ENCODE measurements around the gene OR13A1. TPM values are rescaled to one million over a fixed set of nuclear protein-coding genes. Genes with fewer than 3 reads are reported as not detected.
"Not testable (repeated sequence)": the region's sequence is repeated elsewhere in the genome, so short reads cannot be mapped to it uniquely, and the experiment has no call there.

The OR13A1 gene
- total RNA-seq, 1 donor, result not detected

DNA sequence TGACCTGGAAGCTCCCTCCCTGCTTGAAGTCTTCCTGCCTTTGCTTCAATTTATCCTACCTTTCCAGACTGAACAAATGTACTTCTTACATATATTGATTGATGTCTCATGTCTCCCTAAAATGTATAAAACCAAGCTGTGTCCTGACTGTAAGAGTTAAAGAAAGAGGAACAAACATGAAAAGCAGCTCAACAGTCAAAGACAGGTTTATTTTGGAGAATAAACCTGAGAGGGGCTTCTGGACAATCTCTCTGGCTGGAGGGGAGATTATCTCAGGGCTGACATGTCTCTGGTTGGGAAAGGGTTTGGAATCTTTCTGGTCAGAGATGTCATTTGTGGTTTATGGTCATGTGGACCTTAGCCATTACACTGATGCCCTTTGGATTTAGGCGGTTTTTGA, 41.0 kb downstream of the OR13A1 start:
- TF ChIP-seq, protein P1, sequence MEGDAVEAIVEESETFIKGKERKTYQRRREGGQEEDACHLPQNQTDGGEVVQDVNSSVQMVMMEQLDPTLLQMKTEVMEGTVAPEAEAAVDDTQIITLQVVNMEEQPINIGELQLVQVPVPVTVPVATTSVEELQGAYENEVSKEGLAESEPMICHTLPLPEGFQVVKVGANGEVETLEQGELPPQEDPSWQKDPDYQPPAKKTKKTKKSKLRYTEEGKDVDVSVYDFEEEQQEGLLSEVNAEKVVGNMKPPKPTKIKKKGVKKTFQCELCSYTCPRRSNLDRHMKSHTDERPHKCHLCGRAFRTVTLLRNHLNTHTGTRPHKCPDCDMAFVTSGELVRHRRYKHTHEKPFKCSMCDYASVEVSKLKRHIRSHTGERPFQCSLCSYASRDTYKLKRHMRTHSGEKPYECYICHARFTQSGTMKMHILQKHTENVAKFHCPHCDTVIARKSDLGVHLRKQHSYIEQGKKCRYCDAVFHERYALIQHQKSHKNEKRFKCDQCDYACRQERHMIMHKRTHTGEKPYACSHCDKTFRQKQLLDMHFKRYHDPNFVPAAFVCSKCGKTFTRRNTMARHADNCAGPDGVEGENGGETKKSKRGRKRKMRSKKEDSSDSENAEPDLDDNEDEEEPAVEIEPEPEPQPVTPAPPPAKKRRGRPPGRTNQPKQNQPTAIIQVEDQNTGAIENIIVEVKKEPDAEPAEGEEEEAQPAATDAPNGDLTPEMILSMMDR (IDR thresholded peaks at IDR 0.05; ENCODE audit: insufficient read depth, low read depth, low read length), result no peak

DNA sequence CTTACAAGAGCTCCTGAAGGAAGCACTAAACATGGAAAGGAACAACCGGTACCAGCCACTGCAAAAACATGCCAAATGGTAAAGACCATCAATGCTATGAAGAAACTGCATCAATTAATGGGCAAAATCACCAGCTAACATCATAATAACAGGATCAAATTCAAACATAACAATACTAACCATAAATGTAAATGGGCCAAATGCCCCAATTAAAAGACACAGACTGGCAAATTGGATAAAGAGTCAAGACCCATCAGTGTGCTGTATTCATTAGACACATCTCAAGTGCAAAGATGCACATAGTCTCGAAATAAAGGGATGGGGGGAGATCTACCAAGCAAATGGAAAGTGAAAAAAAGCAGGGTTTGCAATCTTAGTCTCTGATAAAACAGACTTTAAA, 47.6 kb downstream of the OR13A1 start:
- DNase-seq (ENCODE audit: low read depth); H3K4me3 ChIP-seq (ENCODE audit: low read depth, low read length): not testable (repeated sequence)

More for the DNA sequence above, 41.0 kb downstream of the OR13A1 start:
- no peak overlapping the region for H3K4me3 ChIP-seq (ENCODE audit: low read depth, low read length)
- no peak for DNase-seq (ENCODE audit: low read depth)

DNA sequence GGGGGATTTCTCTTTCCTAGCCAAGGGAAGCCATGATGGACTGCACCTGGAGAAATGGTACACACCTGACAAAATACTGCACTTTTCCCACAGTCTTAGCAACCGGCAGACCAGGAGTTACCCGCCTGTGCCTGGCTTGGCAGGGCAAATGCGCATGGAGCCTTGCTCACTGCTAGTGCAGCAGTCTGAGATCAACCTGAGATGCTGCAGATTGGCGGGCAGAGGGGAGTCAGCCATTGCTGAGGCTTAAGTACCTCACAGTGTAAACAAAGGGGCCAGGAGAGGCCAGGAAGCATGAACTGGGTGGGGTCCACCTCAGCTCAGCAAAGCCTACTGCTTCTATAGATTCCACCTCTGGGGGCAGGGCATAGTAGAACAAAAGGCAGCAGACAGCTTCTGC, 49.4 kb downstream of the OR13A1 start:
- no peak overlapping the region for H3K4me3 ChIP-seq (ENCODE audit: low read depth, low read length)
- DNase-seq (ENCODE audit: low read depth), result no peak
- TF ChIP-seq, protein P1 (IDR thresholded peaks at IDR 0.05; ENCODE audit: insufficient read depth, low read depth, low read length), result no peak

DNA sequence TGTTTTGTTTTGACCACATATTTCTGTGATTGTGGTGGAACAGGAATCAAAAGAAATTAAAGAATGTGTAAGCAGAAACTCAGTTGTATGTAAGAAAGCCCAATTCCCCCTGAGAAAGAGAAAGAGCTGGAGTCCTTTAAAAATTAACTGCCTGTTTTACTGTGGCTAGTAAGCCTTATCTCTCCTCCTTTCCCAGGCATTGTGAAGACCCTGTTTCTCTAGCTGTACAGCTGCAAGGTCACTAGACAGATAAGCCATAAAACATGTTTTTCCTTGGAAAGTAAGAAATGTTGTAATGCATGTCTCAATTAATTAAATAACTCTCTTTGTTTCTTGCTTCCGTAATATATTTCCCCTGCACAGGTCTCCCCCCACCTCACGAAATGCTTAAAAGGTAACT, 53.5 kb downstream of the OR13A1 start:
- TF ChIP-seq, protein P1 (IDR thresholded peaks at IDR 0.05; ENCODE audit: insufficient read depth, low read depth, low read length), result no peak
- no peak for DNase-seq (ENCODE audit: low read depth)
- no peak overlapping the region for H3K4me3 ChIP-seq (ENCODE audit: low read depth, low read length)

DNA sequence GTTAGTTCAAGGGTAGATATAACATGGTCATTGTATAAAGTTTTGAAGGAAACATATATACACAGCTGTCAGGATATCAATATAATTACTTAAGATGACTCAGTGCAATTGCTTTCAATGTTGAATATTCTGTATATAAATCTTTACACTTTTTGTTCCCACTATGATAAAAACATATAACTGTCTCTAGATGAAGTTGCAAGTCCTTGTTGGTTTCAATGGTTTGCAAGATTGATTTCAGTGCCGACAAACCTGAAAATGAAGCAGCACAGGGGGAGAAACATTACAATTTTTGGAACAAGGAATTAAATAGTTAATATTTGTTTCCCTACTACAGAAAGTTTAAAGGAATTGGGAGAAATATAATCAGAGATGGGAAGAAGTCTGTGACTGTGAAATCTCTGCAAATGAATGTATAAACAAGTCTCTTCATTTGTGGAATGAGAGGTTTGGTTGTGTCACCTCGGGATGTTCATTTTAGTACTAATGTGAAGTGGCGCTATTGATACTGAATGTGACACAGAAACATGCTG, 54.1 kb downstream of the OR13A1 start:
- DNase-seq (ENCODE audit: low read depth), result no peak
- no peak overlapping the region for H3K4me3 ChIP-seq (ENCODE audit: low read depth, low read length)
- TF ChIP-seq, protein P1 (IDR thresholded peaks at IDR 0.05; ENCODE audit: insufficient read depth, low read depth, low read length), result no peak

DNA sequence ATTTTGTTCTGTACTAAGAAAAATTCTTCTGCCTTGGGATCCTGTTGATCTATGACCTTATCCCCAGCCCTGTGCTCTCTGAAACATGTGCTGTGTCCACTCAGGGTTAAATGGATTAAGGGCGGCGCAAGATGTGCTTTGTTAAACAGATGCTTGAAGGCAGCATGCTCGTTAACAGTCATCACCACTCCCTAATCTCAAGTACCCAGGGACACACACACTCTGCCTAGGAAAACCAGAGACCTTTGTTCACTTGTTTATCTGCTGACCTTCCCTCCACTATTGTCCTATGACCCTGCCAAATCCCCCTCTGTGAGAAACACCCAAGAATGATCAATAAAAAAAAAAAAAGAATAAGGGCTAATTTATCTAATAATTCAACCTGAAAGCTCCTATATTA, 54.8 kb downstream of the OR13A1 start:
- DNase-seq (ENCODE audit: low read depth); H3K4me3 ChIP-seq (ENCODE audit: low read depth, low read length): not testable (repeated sequence)

DNA sequence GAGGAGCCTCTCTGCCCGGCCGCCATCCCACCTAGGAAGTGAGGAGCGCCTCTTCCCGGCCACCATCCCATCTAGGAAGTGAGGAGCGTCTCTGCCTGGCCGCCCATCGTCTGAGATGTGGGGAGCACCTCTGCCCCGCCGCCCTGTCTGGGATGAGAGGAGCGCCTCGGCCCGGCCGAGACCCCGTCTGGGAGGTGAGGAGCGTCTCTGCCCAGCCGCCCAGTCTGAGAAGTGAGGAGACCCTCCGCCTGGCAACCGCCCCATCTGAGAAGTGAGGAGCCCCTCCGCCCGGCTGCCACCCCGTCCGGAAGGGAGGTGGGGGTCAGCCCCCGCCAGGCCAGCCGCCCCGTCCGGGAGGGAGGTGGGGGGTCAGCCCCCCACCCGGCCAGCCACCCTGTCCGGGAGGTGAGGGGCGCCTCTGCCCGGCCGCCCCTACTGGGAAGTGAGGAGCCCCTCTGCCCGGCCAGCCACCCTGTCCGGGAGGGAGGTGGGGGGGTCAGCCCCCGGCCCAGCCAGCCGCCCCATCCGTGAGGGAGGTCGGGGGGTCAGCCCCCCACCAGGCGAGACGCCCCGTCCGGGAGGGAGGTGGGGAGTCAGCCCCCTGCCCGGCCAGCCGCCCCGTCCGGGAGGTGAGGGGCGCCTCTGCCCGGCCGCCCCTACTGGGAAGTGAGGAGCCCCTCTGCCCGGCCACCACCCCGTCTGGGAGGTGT, 55.5 kb downstream of the OR13A1 start:
- H3K4me3 ChIP-seq (ENCODE audit: low read depth, low read length); DNase-seq (ENCODE audit: low read depth): not testable (repeated sequence)

DNA sequence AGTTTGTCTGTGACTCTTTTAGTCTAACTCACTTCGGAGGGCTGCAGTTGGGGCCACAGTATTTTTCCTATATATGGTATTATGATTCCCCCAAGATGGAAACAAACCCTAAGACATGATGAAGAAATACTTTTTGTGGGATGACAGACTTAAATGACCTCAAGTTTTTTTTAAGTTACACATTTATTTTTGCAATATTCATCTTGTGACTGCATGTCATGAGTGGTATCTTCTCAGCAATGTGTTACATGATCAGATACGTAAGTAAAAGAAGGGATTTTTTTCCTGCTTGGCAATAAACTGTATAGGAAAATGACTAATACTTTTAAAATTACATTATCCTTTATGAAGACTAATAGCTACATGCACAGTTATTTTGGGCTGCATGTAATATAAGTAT, 57.8 kb downstream of the OR13A1 start:
- TF ChIP-seq, protein P1 (IDR thresholded peaks at IDR 0.05; ENCODE audit: insufficient read depth, low read depth, low read length), result no peak
- no peak overlapping the region for H3K4me3 ChIP-seq (ENCODE audit: low read depth, low read length)
- DNase-seq (ENCODE audit: low read depth), result no peak
